ENCODE results near the gene CTIF.
"Not testable (repeated sequence)": the region's sequence is repeated elsewhere in the genome, so short reads cannot be mapped to it uniquely, and the experiment has no call there.

CTIF gene

DNA sequence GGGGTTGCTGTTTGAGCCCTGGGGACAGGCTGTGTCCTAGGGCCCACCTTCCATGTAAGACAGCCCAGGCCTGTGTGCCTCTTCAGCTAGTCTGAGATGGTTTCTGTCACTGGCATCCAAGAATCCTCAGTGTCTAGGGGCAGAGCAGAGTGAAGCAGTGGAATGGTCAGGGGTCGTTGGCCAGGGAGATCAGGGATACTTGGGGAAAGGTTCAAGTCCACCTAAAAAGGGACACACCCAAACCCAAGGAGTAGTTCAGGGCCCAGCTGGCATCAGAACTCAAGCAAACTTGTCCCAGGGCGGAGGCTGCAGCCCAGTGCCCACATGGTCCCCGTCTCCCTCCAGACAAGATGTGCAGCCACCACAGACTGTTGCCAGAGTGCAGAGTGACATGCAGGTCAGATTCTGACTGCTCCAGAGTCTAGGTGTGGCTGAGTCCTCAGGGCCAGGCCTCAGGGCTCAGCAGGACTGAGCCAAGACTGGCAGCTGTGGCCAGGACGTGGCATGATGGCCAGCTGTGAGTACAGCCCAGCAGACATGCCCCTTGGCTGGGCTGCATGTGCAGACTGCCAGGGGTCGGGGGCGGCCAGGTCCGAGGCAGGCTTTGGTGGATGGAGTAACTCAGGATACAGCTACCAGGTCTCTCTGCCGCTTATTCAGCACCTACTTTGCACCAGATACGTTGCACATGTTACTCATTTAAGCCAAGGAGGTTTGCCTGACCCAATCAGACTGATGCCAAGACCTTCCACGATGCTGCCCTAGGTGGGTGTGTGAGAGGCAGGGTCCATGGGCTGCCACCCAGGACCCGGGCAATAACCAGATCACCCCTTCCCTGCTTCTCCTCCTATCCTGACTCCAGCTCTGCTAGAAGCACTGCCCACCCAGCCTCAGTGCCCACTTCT is 265.4 kb downstream of the CTIF start:
- no peak for DNase-seq (ENCODE audit: low spot score)

DNA sequence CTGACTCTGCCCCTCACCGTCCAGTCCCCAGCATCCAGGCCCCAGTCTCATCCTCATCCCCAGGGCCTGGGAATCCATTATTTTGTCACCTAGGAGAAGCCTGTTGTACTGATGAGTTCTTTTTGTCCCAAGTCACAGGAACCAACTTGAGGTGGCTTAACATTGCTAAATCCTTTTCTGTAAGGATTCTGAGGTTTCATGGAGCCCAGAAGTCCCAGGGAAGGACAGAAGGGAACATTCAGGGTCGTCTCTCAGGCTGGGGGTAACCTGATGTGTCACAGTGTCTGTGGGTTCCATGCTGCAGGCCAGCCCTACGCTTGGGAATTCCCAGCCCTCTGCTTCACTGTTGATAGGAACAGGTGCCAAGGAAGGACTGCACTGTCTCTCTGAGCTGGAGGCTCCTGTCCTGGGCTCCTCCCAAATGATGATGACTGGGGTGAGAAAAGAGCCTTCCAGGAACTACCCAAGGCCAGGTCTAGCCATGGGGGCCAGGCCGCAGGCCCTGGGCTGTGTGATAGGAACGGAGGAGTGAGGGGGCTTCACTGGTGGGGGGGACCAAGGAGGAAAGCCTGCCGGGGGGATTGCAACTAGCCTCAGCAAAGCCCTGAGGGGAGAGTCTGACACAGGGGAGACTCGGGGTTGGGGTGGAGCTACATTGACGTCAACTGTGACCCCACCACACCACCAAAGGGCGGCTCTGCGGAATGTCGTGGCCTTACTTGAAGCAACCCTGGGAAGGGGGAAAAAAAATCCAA is 266.2 kb downstream of the CTIF start:
- no peak for DNase-seq (ENCODE audit: low spot score)

DNA sequence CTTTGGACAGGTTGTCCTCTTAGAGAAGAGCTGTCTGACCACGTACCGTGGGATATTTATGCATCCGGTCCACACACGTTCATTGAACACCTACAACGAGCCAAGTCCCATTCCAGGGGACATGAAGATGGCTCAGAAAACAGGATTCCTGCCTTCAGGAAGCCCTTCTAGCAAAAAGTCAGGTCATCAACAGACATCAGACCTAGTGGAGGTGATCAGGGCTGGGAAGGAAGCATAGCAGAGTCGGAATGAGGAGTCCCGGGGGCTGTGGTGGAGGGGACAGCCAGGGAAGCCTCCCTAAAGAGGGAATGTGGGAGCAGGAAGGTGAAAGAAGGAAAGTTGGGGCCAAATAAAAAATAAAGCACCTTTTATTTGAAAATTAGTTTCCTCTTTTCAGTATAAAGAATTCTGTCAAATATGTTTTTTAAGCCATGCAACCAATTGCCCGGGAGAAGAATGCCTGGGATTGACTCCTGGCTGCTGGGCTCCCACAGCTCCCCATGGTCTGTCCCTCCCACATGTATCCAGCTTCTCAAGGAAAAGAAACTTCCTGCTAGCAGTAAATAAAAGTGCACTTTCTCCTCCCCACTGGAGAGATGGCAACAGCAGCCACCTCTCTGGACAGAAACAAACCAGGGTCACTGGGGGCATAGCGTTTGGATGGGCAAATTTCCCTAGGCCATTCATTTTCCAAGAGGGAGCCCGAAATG is 267.1 kb downstream of the CTIF start:
- no peak for DNase-seq (ENCODE audit: low spot score)

DNA sequence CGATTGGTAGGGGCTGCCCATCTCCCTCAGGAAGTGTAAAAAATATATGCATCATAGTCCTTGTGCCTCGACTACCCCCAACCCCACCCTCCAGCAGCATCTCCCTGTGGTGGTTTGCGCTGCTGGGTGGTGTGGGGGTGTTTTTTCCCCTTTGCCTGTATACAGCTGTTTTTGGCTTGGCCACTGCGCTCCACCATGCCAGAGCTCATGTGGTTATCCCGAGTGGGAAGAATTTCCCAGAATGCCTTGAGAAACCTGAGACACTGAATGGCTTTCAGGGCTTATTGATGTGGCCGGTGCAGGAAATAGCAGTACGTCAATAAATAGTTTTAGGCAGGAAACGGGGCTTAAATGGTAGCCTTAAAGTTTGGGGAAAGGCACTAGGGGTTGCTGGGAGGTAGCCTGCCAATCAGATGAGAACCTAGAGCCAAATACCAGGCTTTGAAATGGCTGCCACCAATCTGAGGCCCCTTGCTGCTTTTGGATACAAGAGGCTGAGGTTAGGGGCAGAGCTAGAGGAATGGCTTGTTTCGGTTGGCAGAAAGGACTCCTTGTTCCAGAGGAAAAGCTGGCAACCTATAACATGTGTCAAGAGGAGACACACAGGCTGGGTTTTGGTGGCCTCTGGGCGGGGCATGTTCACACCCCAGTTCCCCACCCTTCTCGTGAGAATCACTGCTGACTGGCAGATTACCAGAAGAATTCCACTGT is 267.9 kb downstream of the CTIF start:
- peak; percentile 38 for DNase-seq (ENCODE audit: low spot score)

DNA sequence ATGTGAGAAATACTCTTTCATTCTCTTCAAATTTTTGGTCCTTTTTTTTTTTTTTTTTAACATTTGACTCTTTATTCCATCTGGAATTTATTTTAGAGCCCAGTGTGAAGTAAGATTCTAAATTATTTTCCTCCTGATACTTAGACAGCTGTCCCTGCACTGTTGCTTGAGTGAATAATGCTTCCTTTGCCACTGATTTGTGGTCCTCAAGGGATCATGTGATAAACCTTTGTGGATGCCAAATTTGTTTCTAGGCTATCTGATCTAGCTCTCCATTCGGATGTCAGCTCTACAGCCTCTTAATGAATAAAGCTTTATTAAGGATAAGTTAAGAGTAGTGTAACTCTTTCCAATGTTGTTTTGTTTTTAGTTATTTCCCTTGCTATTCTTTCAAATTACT is 269.6 kb downstream of the CTIF start:
- DNase-seq (ENCODE audit: low spot score) = peak; percentile 41

DNA sequence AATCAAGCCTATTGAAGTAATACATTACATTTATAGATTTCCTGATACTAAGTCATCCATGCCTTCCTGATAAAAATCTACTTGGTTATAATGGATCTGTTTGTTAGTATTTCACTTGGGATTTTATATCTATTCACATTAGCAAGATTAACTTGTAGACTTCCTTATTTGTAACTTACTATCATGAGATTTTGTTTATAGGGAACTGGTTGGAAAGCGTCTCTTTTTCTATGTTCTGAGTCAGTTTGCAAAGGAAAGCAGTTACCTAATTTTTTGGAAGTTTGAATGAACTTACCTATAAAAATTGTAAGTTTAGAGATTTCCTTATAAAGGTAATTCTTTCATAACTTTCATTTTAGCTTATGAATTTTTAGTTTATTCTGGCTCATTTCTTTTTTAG is 270.5 kb downstream of the CTIF start:
- no peak for DNase-seq (ENCODE audit: low spot score)

DNA sequence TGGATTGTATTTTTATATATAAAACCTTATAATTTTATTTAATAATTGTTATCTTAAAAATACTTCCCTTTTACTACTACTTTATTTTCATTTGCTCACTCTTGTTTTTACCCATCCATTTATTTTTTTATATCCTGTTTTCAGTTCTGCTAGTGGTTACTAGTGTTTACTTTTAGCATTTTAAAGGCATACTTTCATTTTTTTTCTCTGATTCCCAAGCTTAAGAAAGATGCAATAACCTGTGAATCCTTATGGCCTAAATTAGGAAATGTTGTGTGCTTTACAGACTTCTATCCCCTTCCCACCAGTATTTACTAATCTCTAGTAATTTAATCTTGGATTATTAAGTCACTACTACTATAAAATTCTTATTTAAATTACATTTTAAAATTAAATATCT is 272.0 kb downstream of the CTIF start:
- DNase-seq (ENCODE audit: low spot score) = no peak

DNA sequence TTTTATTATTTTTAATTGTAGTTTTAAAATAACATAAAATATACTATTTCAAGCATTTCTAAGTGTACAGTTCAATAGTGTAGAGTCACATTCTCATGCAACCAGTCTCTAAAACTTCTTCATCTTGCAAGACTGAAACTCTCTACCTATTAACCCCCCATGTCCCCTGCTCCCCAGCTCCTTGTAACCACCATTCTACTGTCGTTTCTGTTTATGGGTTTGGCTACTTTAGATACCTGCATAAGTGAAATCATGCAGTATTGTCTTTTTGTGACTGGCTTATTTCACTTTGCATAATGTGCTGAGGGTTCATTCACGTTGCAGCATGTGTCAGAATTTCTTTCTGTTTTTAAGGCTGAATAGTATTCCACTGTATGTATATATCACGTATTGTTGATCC is 272.6 kb downstream of the CTIF start:
- no peak for DNase-seq (ENCODE audit: low spot score)

DNA sequence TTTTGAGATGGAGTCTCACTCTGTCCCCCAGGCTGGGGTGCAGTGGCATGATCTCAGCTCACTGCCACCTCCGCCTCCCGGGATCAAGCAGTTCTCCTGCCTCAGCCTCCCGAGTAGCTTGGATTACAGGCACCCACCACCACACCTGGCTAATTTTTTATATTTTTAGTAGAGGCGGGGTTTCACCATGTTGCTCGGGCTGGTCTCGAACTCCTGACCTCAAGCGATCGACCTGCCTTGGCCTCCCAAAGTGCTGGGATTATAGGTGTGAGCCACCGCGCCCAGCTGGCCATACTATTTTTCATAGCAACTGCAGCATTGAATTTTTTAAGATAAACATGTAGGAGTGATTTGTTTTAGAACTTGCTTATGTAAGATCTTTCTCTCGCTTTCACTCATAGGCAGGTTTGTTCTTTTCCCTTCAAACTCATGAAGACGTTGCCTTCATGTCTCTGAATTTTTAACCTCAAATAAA is 273.2 kb downstream of the CTIF start:
- not testable (repeated sequence) for DNase-seq (ENCODE audit: low spot score)

DNA sequence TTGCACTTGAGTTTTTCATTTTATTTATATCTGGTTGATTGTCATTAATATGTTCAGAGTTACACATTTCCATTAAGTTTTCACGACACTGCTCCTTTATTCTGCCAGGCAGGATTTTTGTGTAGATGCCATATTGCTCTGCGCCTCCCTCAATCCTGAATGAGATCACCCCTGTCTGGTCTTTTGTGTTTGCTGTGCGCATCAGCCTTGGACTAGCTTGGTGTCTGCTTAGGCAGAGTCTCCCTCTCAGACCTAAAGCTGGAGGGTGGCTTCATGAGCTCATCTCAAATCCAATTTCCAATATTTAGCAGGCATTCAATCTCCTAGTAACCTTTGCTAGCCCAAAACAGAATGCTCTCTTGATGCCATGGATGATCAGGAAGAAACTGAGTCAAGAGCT is 274.5 kb downstream of the CTIF start:
- DNase-seq (ENCODE audit: low spot score) = no peak

DNA sequence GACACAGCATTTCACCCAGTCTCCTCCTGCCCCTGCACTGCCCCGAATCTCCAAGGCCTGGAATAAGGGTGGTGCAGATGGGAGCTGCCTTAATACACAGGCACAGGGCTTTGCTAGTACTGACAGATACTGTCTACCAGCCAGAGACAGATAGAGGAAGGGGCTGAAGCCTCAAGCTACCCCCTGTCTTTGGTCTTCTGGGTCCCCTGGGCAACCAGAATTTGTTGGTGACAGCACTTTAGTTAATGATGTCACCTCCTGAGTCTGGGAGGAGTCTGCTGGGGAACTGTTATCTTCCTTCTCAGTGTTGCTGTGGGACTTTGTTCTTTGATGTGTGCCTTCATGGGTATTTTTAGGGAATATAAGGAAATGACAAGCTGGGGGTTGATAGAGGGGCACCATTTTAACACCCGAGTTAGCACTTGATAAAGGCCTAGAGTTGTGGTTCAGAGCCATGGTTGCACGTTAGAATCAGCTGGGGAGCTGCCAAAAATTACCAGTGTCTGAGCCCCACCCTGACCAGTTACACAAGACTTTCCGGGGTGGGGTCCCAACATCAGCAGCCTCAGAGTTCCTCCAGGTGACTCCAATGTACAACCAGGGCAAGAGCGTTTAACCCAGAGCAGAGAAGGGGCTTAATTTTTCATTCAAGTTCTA is 275.1 kb downstream of the CTIF start:
- no peak for DNase-seq (ENCODE audit: low spot score)

DNA sequence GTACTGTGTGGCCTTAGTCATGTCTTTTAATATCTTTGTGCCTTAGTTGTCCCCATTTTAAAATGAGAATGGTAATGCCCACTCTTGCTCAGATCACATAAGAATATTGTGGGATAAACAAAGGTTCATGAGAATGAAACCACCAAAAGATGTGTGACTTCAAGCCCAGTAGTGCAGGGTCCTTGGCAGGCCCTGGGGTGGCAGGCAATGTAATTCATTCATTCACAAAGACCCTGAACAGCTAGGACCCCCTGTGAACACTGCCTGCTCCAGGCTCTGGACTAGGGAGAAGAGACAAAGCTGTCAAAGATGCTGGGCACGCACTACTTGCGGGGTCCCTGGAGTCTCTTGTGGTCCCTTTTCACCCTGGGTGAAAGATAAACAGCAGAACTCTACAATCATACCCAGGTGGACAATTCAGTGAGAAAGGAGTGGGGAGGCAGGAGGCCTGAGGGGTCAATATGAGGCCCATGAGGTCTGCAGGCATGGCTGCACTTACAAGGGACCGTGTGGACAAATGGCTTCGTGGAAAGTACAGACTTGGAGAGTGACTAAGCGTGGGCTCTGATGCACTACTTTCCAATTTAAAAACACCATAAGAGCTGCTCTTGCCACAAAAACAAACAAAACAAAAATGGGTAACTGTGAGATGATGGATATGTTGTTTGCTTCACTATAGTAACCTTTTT is 275.8 kb downstream of the CTIF start:
- DNase-seq (ENCODE audit: low spot score) = no peak

DNA sequence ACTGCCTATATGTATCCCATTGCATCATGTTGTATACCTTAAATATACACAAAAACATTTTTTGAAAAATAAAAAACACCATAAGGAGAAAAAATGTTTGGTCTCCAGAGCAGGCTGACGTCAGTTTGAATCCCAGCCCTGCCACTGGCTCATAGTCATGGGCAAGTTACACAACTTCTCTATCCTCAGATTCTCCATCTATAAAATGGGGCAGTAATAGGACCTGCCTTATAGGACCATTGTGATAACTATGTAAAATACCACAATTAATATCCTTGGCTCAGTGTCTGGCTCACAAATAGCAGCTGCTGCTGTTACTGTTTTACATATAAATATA is 276.3 kb downstream of the CTIF start:
- no peak for DNase-seq (ENCODE audit: low spot score)

DNA sequence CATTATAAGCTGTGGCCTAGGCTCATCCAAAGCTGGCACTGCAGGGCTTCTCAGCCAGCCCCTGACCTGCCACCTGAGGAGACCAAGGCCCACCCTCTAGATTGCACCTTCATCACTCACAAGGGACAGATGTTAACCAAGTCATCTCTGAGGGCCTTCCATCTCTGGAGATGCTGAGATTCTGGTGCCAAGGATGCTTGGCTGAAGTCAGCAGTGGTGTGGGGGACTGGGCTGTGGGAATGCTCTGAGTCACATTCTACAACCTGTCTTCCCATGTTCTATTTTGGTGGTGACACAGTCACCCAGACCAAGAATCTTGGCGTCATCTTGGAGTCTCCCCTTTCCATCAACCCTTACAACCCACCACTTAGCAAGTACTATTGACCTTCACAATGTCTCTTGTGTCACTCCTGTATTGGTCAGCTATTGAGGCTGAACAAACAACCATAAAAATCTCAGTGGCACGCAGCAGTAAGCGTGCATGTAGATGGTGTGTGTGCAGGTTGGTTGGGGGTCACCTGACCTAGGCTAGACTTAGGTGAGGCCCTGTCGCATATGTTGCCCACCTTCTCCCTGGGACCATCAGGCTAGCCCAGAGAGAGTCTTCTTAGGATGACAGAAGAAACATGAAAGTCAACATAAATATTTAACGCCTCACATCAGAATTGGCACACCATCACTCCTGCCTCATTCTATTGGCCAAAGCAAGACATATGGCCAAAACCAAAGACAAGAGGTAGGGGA is 276.9 kb downstream of the CTIF start:
- no peak for DNase-seq (ENCODE audit: low spot score)

DNA sequence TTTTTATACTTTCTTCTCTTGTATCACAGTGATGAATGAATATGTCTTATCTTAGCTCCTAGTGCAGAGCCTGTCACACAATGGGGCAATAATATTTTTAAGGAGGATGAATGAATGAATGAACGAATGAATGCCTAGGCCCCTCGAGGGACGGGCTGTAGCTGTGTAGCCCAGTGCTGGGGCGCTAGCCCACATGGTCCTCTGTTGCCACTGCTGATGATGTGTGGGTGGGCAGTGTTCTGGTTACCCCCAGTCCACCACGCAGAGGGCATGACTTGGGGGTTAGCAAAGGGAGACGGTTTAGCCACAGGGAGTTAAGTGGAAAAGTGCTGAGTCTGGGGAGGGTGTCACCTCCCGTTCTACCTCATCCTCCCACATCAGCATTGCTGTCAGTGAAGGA is 277.7 kb downstream of the CTIF start:
- no peak for DNase-seq (ENCODE audit: low spot score)

DNA sequence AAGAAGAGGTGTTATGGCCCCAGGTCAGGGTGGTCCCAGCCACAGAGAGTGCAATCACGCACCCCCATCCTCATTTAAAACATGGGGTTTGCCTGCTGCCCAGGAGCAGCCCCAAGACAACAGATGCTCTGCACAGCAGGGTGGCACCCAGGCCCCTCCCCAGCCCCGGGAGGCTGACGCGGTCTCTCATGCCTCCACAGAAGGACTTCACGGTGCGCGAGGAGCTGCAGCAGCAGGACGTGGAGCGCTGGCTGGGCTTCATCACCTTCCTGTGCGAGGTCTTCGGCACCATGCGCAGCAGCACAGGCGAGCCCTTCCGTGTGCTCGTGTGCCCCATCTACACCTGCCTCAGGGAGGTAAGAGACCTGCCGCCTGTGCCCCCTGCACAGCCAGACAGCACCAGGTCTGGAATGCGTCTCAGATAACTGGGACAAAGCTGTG is 278.2 kb downstream of the CTIF start:
- no peak for DNase-seq (ENCODE audit: low spot score)

DNA sequence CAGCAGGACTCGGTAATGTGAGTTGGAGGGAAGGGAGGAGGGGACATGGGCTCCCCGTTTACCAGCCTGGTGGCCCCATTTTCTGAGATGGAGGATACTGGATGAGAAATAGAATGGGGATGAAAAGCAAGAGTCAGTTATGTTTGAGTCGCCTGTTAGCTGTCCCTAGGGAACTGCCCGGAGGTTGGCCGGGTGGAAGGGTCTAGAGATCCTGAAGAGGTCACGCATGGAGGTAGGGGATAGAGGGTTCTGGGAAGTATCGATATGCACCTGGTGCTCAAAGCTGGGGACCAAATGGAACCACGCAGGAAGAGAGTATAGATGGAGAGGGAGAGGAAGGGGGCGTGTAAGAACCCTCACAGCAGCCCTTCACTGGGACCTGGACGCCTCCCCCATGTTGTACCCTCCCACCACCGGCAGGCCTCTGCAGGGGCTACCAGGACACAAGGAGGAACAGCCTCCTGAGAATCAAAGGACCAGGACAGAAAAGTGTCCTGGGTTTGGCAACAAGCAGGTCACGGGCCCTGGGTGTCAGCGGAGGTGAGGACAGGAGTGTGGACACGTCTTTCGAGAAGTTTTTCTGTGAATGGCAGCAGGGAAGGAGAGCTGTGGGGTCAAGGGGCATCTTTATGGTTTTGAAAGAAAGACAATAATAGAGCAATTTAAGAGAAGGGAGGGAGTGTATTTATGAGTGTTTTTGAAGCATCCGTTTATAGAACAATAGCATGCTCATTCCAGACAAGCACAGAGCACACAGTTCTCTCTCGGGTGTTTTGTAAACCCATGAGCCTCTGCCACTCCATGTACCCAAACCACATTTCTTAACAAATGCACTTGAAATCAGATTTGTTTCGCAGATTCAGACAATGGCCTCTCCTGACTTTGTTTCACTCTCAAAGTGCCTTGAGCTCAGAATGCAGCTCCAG is 279.8 kb downstream of the CTIF start:
- DNase-seq (ENCODE audit: low spot score) = no peak

DNA sequence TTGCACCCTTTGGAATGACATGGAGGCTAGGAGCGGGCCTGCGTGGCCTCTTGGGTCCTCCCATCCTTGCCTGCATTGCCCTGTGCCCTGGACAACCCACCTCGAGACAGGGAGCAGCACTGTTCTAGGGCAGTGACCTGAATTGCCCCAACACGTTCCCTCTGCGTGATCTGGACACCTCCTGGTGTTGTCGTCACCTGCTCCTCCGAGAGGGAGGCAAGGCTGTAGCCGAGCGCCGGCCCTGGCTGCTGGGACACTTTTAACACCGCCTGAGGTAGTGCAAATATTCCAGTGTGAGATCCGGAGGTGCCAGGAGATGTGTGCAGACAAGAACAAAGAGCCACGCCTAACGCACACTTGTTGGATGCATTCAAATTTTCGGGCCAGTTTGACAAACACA is 280.4 kb downstream of the CTIF start:
- DNase-seq (ENCODE audit: low spot score) = no peak
